OCI-M2 (cell line): ENCODE results near the gene FRK.

Experiments
- DNase-seq: peaks from one replicate; lab custom pipeline; 2025; ENCODE audit not compliant: unreplicated experiment; lab: John Stamatoyannopoulos, UW

The FRK gene

GRCh38 chr6:116036075-116036773 is 24.5 kb downstream of the FRK start:
- no peak for DNase-seq

GRCh38 chr6:116035616-116036015 is 25.1 kb downstream of the FRK start:
- DNase-seq = no peak

GRCh38 chr6:116034327-116034726 is 26.4 kb downstream of the FRK start:
- no peak for DNase-seq

- no peak for DNase-seq
Measured at GRCh38 chr6:116033687-116034303, 26.9 kb downstream of the FRK start.

- no peak for DNase-seq
Measured at GRCh38 chr6:116030770-116031169, 29.9 kb downstream of the FRK start.

GRCh38 chr6:116029535-116029934 is 31.2 kb downstream of the FRK start:
- no peak for DNase-seq

GRCh38 chr6:116028233-116028632 is 32.5 kb downstream of the FRK start:
- DNase-seq = no peak

- DNase-seq = no peak
Measured at GRCh38 chr6:116027801-116028200, 32.9 kb downstream of the FRK start.

- no peak for DNase-seq
Measured at GRCh38 chr6:116025405-116025804, 35.3 kb downstream of the FRK start.

- DNase-seq = no peak
Measured at GRCh38 chr6:116022841-116023445, 37.7 kb downstream of the FRK start.

GRCh38 chr6:116020738-116021137 is 40.0 kb downstream of the FRK start:
- no peak for DNase-seq

- DNase-seq = no peak
Measured at GRCh38 chr6:116019428-116019827, 41.3 kb downstream of the FRK start.

- DNase-seq = no peak
Measured at GRCh38 chr6:116018976-116019375, 41.7 kb downstream of the FRK start.

GRCh38 chr6:116017546-116018295 is 43.0 kb downstream of the FRK start:
- DNase-seq = no peak

GRCh38 chr6:116016846-116017545 is 43.7 kb downstream of the FRK start:
- DNase-seq = no peak

GRCh38 chr6:116015983-116016382 is 44.7 kb downstream of the FRK start:
- no peak for DNase-seq

GRCh38 chr6:116015561-116015960 is 45.1 kb downstream of the FRK start:
- no peak for DNase-seq

- DNase-seq = no peak
Measured at GRCh38 chr6:116012951-116013350, 47.7 kb downstream of the FRK start.

GRCh38 chr6:116012471-116012949 is 48.2 kb downstream of the FRK start:
- DNase-seq = no peak

- DNase-seq = no peak
Measured at GRCh38 chr6:116011520-116011919, 49.2 kb downstream of the FRK start.

- peak; percentile 11 for DNase-seq
Measured at GRCh38 chr6:116010790-116011401, 49.8 kb downstream of the FRK start.
